NCI-H146 treated with DMSO at 0.1 percent for 48 hours (cell line): ENCODE data around the gene PKMYT1.

Experiments used
- DNase-seq: peaks from one replicate; lab custom pipeline; 2025; ENCODE audit not compliant: unreplicated experiment; lab: John Stamatoyannopoulos, UW

The PKMYT1 gene

DNA sequence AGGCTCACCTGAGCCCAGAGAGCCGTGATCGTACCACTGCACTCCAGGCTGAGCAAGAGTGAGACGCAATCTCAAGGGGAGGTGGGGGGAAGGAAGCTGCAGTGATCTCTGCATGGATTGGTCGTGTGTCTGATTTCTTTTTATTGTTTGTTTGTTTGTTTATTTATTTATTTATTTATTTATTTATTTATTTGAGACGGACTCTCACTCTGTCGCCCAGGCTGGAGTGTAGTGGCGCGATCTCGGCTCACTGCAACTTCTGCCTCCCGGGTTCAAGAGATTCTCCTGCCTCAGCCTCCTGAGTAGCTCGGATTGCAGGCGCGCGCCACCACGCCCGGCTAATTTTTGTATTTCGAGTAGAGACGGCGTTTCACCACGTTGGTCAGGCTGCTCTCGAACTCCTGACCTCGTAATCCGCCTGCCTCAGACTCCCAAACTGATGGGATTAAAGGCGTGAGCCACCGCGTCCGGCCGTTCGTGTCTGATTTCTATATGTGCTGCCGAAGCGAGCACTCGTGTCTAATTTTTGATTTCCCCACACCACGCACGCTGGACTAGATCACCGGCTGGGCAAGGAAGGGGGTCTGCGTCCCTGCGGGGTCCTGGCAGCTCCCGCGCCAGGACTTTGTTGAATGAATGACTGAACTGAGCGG lies 39.5 kb upstream of the PKMYT1 start:
- no peak for DNase-seq

DNA sequence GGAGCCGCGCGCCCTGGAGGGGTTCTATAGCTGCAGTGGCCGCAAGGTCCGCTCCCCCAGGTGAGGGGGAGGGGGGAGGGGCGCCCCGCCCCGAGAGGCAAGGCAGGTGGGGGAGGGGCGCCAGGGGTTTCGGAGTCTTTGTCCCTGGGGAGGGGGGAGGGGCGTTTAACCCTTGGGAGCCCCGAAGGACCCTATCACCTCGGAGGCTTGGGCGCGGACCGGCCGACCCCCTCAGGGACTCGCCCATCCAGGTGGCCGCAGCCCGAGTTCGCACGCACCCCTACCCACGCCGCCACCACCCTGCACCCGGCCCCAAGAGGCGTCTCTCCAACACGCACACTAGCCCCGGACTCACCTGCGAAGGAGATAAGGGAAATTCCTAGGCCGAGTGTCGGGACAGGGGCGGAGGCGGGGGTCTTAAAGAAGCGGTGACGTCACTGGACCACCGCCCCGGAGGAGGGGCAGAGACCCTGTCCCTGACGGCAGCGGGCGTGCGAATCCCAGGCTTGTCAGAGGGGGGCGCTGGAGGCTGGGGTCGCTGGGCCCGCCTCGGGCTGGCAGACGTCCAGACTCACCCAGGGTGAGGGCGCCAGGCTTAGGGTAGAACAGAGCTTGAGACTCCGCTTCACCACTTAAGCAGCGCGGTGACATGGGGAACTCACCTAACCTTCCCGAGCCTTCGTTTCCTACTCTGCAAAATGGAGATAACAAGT lies 37.7 kb upstream of the PKMYT1 start, which contains the start of gene CLDN6:
Gene CLDN6, minus strand, starts transcription at position 390 of the 713 bp plus-strand sequence. CDS start 2,162 bp downstream, outside the sequence.
- DNase-seq, result no peak

DNA sequence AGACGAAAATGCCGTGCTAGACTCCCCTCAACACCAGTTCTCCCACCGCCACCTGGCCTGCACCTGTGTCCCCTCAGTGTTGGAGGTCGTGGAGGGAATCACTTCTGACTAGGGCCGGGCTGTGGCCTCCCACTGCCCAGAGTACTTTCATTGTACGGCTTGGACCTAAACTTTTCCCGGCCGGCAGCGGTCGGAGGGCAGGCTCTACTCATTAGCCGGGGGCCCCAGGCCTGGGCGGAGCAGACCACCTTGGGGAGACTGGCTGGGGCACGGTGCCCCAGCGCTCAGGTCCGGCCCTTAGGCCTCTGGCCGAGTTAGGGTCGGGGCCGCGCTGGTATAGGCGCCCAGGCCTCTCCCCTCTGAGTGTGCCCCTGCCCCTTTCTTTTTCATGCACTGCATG lies 37.1 kb upstream of the PKMYT1 start:
- DNase-seq, result no peak

DNA sequence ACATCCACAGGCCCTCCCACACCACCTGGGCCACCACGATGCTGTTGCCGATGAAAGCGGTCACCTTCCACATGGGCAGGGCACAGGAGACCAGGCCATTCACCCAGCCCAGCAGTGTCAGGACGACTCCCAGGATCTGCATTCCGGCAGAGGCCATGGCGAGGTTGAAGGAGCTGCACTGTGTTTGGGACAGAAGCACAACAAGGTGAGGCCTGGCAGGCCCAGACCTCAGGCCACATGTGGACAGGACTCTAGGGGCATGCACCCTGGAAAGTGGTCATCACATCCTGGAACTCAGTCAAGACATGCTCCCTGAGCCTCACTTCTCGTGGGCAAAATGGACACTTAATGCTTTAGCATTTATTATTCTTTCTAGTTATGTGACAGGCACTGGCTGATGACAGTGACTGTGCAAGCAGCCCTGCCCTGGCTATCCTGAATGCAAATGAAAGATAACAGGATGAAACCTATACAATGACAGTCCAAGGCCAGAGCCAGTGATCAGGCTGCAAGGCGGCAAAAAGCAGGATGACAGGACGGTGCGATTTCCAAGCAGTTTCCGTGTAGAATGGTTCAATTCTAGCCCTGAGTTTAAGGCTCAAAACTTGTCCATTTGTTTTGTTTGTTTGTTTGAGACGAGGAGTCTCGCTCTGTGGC lies 35.7 kb upstream of the PKMYT1 start:
- DNase-seq, result no peak

DNA sequence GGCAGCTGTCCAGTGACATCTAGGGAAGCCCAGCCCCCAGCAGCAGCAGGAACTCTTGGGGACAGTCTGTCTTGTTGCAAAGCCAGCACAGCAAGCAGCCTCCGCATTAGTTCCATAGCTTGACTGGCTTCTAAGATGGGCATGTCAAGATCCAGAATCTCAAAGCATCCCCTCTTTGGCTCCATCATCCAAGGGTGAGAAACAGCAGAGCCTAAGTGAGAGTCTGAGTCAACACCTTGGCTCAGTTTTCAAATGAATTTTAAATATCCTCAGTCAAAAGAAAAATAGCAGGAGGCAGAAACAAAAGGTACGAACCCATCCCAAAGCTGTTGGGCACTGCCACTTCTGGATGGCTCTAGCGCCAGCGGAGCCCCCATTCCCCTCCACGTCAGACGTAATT lies 34.7 kb upstream of the PKMYT1 start:
- DNase-seq, result no peak

DNA sequence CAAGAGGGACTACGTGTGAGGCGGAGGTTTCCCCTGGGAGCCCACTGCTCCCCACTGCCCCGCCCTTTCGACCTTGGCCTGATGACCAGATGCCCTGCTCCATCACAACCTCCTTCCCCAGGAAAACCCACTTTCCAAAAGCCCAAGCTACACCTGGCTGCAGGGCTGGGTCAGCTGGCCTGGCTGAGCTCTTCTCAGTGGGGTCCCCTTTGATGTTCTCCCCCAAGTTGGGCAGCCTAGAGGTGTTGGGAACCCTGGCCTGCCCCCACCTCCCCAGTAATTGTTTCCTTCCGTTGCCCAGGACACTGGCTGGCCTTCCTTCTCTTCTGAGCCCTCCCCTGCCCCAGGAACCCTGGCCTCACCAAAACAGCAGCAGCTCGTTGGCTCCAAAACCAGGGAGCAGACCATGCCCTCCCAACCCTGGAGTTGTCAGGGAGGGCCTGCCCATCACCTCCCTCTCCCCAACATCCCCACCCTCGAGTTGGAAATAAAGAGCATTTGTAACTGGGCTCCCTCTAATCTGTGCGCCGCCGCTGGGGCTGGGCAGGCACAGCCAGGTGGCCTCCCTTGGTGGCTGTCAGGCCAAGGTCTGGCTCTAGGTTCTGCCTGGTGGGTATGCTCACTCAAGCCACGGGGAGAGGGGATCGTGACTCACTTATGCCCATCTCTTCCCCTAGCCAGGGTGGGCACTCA lies 33.9 kb upstream of the PKMYT1 start:
- no peak for DNase-seq

DNA sequence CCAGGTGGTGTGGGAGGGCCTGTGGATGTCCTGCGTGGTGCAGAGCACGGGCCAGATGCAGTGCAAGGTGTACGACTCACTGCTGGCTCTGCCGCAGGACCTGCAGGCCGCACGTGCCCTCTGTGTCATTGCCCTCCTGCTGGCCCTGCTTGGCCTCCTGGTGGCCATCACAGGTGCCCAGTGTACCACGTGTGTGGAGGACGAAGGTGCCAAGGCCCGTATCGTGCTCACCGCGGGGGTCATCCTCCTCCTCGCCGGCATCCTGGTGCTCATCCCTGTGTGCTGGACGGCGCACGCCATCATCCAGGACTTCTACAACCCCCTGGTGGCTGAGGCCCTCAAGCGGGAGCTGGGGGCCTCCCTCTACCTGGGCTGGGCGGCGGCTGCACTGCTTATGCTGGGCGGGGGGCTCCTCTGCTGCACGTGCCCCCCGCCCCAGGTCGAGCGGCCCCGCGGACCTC lies 33.3 kb upstream of the PKMYT1 start:
- DNase-seq, result no peak

DNA sequence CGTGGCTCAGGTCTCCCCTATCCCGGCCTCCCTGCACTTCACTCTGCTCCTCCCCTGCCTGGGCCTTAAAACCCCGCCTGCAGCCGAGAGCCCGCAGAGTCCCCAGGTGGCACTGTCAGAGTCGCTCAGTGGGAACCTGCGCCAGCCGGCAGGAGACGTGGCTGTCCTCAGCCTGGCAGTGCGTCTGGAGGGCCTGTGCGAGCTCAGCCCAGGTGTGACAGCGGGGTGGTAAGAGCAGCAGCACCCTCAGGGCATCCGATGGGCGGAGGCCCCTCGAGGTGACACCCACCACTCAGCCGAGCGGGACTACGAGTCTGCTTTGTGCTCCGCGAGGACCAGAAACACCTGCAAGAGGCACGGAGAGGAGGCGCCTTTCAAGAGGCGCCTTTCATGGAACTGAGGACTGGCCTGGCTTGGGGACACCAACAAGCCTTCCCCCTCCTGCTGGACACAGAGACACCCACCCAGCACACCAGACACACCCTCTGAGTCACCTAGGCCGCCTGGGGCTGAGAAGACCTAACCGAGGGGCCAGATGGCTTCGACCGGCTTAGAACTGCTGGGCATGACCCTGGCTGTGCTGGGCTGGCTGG lies 32.7 kb upstream of the PKMYT1 start, which contains the start of gene CLDN9:
Gene CLDN9, plus strand, starts transcription at position 96 of the 593 bp plus-strand sequence. Its CDS starts 440 bp downstream, at position 536.
- DNase-seq, result peak; percentile 78

DNA sequence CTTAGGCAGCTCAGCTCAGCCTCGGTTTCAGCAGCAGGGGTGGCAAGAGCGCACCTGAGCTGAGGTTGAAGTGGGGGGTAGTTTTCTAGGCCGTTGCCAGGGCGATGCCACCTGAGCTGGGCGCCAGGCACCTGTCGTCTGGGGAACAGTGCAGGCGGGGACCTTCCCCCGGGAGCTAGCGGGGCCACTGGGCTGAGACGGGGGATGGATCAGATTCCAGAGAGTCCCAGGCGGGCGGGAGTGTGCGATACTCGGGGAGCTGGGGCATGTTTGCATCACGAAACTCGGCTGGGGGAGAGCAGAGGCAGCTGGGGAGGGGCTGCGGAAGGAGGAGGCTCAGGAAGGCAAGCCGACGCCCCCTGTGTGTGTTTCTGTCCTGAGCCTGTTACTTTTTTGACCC lies 32.0 kb upstream of the PKMYT1 start:
- peak; percentile 49 for DNase-seq

DNA sequence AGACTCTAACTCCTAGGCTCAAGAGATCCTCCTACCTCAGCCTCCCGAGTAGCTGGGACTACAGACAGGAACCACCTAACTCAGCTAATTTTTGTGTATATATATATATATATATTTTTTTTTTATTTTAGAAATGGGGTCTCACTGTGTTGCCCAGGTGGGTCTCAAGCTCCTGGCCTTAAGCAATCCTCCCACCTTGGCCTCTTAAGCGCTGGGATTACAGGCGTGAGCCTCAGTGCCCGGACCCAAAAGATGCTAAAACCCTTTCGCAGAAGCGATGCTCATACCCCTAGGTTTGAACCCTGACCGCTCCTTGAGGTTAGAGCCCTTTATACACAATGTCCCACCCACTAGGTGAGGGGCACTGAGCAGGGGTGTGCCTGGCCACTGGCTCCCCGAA lies 30.3 kb upstream of the PKMYT1 start:
- no peak for DNase-seq

DNA sequence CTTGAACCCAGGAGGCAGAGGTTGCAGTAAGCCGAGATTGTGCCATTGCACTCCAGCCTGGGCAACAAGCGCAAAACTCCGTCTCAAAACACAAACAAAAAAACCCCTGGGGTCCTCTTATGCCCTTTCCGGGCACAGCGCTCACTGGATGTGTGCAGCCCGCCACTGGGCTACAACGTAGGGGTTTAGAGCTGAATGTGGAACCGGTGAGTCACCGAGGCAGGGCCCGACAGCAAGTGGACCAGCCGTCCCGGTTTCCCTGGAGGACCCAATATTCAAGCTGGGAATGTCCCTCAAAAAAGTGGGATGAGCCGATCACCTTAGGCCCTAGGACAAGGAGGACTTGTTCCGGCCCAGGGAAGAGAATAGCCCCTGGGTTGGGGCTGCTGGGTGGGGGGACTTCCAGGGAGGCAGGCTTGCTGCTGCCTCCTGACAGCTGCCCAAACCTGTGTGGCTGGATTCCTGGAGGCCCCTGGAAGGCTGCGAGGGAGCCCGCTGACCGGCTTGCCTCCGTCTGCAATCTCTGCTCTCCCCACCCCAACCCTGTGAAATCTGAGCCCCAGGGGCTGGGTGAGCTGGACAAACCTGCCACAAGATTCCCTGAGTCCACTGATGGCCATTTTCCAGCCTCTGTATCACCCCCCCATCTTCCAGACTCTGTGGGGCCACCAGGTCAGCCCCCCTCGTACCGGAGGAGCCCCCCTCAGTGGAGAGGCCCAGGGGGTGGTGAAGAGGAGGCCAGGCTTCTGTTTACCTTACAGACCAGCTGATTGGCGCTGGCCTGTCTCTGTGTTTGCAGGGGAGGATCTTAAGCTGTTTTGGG lies 29.5 kb upstream of the PKMYT1 start:
- no peak for DNase-seq

DNA sequence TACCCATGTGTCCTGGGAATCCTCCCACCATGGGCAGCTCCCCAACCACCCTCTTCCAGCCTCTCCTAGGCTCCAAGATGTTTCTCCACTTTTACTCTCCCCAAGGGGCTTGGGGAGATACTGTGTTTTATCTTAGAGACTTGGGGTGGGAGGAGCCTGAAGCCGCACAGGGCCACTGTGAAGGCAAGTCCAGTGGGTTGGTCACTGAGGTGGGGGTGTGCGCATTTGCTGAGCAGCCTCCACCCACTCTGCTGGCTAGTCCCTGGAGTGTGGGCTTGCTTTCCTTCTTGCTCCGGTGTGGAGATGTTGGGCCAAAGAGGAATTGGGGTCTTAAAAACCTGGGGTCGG lies 28.4 kb upstream of the PKMYT1 start:
- DNase-seq, result no peak

DNA sequence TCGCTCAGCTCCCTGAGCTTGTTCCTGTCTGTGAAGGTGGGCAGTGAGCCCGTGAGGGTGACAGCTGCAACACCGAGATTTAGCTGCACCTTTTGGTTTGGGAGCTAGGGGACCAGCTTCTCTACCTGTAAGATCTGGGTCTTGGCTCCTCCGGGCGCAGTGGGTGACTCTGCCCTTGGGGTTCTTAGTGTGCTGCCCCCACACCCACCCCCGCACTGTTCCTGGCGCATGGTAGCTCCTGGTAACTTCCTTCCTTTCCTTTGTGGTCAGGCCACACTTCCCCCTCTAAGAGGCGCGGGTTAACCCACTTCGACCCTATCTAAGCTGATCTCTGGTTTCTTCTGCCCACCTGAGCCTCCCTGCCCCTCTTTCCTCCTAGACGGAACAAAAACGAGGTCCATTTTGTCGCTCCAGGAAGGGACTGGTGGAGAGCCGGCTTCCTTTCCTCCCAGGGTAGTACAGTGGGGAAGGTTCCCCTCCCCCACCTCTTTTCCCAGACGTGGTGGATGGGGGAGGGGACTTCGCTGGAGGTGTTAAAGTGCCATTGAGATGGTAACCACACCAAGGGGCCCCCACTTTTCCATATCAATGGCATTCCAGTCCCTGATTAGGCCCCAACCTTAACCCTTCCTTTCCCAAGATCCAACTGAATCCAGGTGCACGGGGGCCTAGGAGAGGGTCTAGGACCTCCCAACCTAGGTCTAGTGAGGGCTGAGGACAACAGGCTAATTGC lies 27.9 kb upstream of the PKMYT1 start:
- no peak for DNase-seq

DNA sequence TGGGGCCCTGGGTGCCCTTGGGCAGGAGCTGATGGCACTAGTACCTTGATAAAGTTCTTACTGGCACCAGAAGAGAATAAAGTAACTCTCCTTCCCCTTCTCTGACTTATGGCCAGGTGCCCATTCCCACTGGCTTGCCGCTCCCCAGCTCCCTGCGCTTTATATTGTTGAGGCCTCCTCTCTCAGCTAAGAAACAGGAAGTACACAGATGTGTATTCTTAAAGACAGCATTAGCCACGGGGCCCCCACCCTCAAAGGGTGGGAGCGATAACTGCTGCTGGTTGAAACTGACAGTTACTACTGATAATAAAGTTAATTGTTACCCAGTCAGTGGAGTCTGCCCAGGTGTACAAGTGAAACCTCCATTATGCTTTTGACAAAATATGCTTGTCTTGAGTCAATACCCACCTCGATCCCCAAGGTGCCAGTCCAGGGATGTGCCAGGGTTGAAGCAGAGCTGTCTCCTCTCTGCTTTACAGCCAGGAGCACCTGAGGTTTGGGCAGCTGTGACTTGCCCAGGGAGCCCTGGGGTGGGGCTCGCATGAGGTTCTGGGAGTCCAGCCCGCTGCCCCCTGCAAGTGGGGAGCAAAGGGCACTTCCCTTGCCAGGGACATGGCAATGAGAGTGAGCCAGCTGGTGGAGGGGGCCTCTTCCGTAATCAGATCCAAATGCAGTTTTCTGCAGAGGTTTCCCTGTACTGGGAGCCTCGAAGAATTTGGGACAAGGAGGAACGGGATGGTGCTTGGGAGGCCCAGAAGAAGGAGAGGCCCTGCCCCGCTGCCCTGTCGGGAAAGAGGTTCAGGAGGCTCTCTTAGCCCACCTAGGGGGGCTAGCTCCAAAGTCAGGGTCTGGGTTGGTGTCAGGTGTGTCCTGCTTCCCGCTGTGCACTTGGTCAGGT lies 27.1 kb upstream of the PKMYT1 start:
- no peak for DNase-seq

DNA sequence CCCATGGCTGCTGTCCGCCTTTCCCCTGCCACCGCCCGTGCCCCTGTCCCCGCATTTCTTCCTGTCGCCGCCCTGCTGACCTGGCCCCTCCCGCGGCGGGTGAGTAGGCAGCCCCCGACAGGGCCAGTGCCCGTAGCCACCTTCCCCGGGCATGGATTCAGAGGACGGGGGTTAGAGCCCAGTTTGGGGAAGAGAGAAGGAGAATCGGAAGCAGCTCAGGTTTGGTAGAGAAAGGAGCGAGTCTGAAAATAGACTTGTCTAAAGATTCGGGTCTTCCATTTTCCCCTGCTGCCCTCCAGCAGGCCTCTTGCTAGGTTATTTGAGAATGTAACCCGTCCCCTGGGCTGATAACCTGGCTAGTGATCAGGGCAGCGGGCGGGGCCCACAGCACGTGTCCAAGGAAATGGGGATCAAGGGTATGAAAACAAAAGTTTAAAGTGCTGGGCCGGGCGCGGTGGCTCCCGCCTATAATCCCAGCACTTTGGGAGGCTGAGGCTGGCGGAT lies 24.6 kb upstream of the PKMYT1 start:
- DNase-seq, result peak; percentile 43

DNA sequence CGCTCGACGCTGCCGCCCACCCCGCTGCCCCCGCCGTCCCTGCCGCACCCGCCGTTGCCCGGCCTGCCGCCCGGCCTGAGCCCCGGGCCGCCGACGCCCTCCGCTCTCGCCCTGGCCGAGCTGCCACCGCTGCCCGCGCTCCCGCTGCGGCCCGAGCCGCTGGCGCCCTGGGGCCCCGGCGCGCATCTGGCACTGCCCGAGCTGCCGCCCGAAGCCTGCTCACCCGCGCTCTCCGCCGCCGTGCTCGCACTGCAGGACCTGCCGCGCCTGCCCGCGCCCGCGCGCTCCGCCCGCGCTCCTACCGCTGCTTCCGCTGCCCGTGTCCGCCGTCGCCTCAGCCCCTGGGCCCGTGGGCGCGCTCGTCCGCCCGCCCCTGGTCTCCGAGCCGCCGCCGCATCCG lies 24.1 kb upstream of the PKMYT1 start:
- DNase-seq, result peak; percentile 48

DNA sequence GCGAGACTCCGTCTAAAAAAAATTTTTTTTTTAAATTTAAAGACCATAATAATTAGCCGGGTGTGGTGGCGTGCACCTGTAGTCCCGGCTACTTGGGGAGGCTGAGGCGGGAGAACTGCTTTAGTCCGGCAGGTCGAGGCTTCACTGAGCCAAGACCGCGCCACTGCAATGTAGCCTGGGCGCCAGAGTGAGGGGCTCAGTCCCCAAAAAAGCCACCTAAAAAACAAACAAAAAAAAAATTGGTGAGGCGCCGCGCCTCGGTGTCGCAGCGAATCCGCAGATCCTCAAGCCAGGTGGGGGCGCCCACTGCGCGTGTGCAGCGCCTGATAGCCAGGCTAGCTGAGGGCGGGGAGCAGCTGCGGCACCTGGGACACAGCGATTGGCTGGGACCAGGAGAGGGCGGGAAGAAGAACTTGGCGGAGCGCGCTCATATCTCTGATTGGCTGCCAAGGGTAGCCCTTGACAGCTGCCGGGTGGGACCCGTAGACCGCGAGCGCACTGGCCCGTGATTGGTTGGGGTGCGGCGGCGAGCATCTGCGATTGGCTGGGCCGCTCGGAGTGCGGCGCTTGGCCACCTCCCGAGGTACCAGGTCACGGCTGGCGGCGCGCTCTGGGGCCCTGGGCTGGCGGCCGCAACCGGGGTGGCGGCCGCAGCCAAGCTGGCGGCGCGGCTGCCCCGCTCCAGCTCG lies 23.5 kb upstream of the PKMYT1 start:
- peak; percentile 97 for DNase-seq

DNA sequence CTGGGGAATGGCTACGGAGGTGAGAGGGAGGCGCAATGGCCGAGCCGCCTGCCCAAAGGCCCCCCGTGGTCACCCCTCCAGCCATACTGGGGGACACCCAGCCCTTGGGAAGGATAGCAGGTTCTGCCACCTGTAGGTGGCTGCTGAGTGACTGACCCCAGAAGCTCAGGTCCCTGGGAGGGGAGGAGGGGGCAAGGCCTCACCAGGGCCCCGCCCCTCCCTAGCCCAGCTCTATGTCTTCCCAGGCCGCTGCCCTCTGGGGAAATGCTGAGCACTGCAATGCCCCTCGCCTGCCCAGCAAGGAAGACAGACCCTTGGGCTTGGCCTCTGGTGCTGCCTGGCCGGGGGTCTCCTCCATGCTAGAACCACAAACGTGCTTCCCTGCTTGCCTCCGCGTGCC lies 21.1 kb upstream of the PKMYT1 start:
- DNase-seq, result no peak
